HepG2 (cell line): ENCODE measurements around the gene PIK3R1.

ENCODE experiments used
- CTCF ChIP-seq: sonication (generic); formaldehyde crosslinking; IDR thresholded peaks from 2 replicates; pipeline ENCODE4 v1.5.0; 2020; ENCODE audit warnings: mild to moderate bottlenecking, missing genetic modification reagents, moderate library complexity
- FOXP4 ChIP-seq: sonication (generic); formaldehyde crosslinking; IDR thresholded peaks from 2 replicates; pipeline ENCODE4 v1.4.0; 2020; ENCODE audit warnings: missing genetic modification reagents
- MZF1 ChIP-seq: sonication (generic); formaldehyde crosslinking; IDR thresholded peaks from 2 replicates; pipeline ENCODE4 v1.8.1; 2023; ENCODE audit warnings: mild to moderate bottlenecking, missing genetic modification reagents, borderline replicate concordance
- NR2C2 ChIP-seq: sonication (generic); formaldehyde crosslinking; IDR thresholded peaks from 2 replicates; pipeline ENCODE4 v1.4.0; 2020; ENCODE audit warnings: missing genetic modification reagents, mild to moderate bottlenecking, moderate library complexity, borderline replicate concordance
- POLR2A ChIP-seq, 2 experiments: IDR thresholded peaks; 2 replicates each; pipeline ENCODE4 v1.6.1; 2011; ENCODE audit warnings: low read depth in 2 of 2, low read length in 2 of 2, mild to moderate bottlenecking in 1 of 2, moderate library complexity in 1 of 2; ENCODE audit not compliant: insufficient read depth in 1 of 2
- RAD21 ChIP-seq: fragments of 450-650 bp; formaldehyde crosslinking; IDR thresholded peaks from 2 replicates; pipeline ENCODE4 v1.5.0; 2020; ENCODE audit warnings: mild to moderate bottlenecking
- ZMYM4 ChIP-seq: sonication (generic); formaldehyde crosslinking; IDR thresholded peaks from 2 replicates; pipeline ENCODE4 v1.8.1; 2023; ENCODE audit warnings: mild to moderate bottlenecking, missing genetic modification reagents

- no peak for TF ChIP-seq FOXP4 (CRISPR knock-in tag)
- TF ChIP-seq CTCF = no peak
- TF ChIP-seq ZMYM4 (CRISPR knock-in tag) = no peak
- no peak for TF ChIP-seq RAD21 (CRISPR knock-in tag)
- TF ChIP-seq MZF1 = no peak
- no peak for TF ChIP-seq POLR2A (IDR thresholded peaks at IDR 0.05; ENCODE audit: insufficient read depth in 1 of 2, low read depth in 2 of 2, low read length in 2 of 2)
- no peak for TF ChIP-seq NR2C2 (CRISPR knock-in tag)
These were observed 80.2 kb downstream of the PIK3R1 start for GRCh38 chr5:68295772-68296171.
